Right ventricle myocardium inferior (tissue), 1 donor: ENCODE results near the gene PSMA6. TPM values are rescaled to one million over a fixed set of nuclear protein-coding genes. Genes with fewer than 3 reads are reported as not detected.
"Not testable (repeated sequence)": the region's sequence is repeated elsewhere in the genome, so short reads cannot be mapped to it uniquely, and the experiment has no call there.

Experiments used
- ATAC-seq: fragments of 200-7000 bp; cut with Tn5 transposase; one replicate; pipeline ENCODE4 v1.9.1; 2020; ENCODE audit warnings: mild to moderate bottlenecking, moderate library complexity
- DNase-seq: peaks from one replicate; pipeline ENCODE4 v3.0.0; 2021; ENCODE audit errors: missing footprints
- intact Hi-C: fragments of 100-400 bp; cut with DNase I; formaldehyde crosslinking; loops from one replicate; pipeline ENCODE4 v1.11.0; 2022
- total RNA-seq: library from RNA; stranded (reverse); fragmentation: NEBNext Ultra II Directional; extraction: Animal tissue kit (Norgen Biotek cat#: 25700); gene quantifications from one replicate; pipeline ENCODE4 v1.2.1, GENCODE V29; 2021
- donor health status: DM: no; HTN: yes; CAD: no; lungs with severe emphysema.

The PSMA6 gene
- total RNA-seq, 1 donor from 2014 or later = 195 TPM

GRCh38 chr14:35352274-35353233, 60.4 kb downstream of the PSMA6 start:
- DNase-seq (no peak), ATAC-seq (peak; percentile 75)
- intact Hi-C loops = no loop called here

GRCh38 chr14:35353409-35354172, 61.4 kb downstream of the PSMA6 start:
- intact Hi-C loops = no loop called here
- ATAC-seq (no peak), DNase-seq (no peak)

- intact Hi-C loops, DNase-seq, ATAC-seq: not testable (repeated sequence)
These were observed 63.1 kb downstream of the PSMA6 start for GRCh38 chr14:35355235-35355634.

- ATAC-seq (no peak), DNase-seq (no peak)
- intact Hi-C loops = no loop called here
These were observed 64.0 kb downstream of the PSMA6 start for GRCh38 chr14:35355981-35356841.

GRCh38 chr14:35359655-35360054, 67.5 kb downstream of the PSMA6 start:
- DNase-seq, ATAC-seq, intact Hi-C loops: not testable (repeated sequence)

- DNase-seq = no peak
- intact Hi-C loops = no loop called here
- ATAC-seq = no peak
These were observed 68.9 kb downstream of the PSMA6 start for GRCh38 chr14:35361141-35361480.

GRCh38 chr14:35362450-35362849, 70.3 kb downstream of the PSMA6 start:
- DNase-seq (no peak), ATAC-seq (no peak)
- intact Hi-C loops = no loop called here

GRCh38 chr14:35362911-35363374, 70.8 kb downstream of the PSMA6 start:
- intact Hi-C loops = no loop called here
- no peak for ATAC-seq
- DNase-seq = peak; percentile 46

- DNase-seq = peak; percentile 73
- peak; percentile 60 for ATAC-seq
- intact Hi-C loops = no loop called here
These were observed 73.2 kb downstream of the PSMA6 start for GRCh38 chr14:35365130-35366055.

GRCh38 chr14:35366056-35366451, 73.9 kb downstream of the PSMA6 start:
- intact Hi-C loops = no loop called here
- DNase-seq = peak; percentile 74
- ATAC-seq = peak; percentile 22

GRCh38 chr14:35366521-35366976, 74.4 kb downstream of the PSMA6 start:
- intact Hi-C loops = no loop called here
- ATAC-seq = no peak

GRCh38 chr14:35367056-35367372, 74.8 kb downstream of the PSMA6 start:
- DNase-seq (no peak), ATAC-seq (no peak)
- intact Hi-C loops = no loop called here

More at GRCh38 chr14:35366521-35366976, 74.4 kb downstream of the PSMA6 start:
- peak; percentile 27 for DNase-seq

Other genes with a start within 250 kb of the PSMA6 start
- 66.5 TPM for gene FAM177A1, start 246.1 kb upstream of the PSMA6 start, total RNA-seq
- gene PPP2R3C, start 170.4 kb upstream of the PSMA6 start, total RNA-seq = 26.8 TPM
- 22.0 TPM for gene PRORP, start 169.8 kb upstream of the PSMA6 start, total RNA-seq
- 83.0 TPM for gene NFKBIA, start 112.4 kb downstream of the PSMA6 start, total RNA-seq
- not detected for gene INSM2, start 241.8 kb downstream of the PSMA6 start, total RNA-seq